Spleen (tissue), 7 donors: Measurements from ENCODE around the gene PIP5K1A.

Experiments
- CTCF ChIP-seq, 11 experiments: fragments of 200-600 bp in 7 of 11; fragments of 450-650 bp in 4 of 11; sonication (generic) in 4 of 11; IDR thresholded peaks in 8 of 11; conservative IDR thresholded peaks in 3 of 11; 1 replicate in 7 of 11; 2 replicates in 4 of 11; pipeline versions ENCODE4 v1.4.0 to v1.8.0; 2016 to 2021; ENCODE audit warnings: antibody characterized with exemption in 11 of 11, inconsistent platforms in 4 of 11, mild to moderate bottlenecking in 1 of 11
- POLR2A ChIP-seq, 3 donors: fragments of 450-650 bp; IDR thresholded peaks; one replicate each; pipeline ENCODE4 v1.5.1; 2017; ENCODE audit warnings: antibody characterized with exemption in 3 of 3, mild to moderate bottlenecking in 1 of 3
- POLR2AphosphoS5 ChIP-seq, 3 donors: sonication (generic); formaldehyde crosslinking; IDR thresholded peaks; one replicate each; pipeline ENCODE4 v1.5.1; 2017; ENCODE audit warnings: antibody characterized with exemption in 3 of 3
- donor health status: DM: no; HTN: no; CAD: no; lungs with moderate emphysema.
- donor health status: DM: no; HTN: no; CAD: no.
- donor health status: DM: no; HTN: no; CAD: no.

GRCh38 chr1:151221616-151222015 lies 23.3 kb downstream of the PIP5K1A start:
- TF ChIP-seq POLR2AphosphoS5 (IDR thresholded peaks at IDR 0.05) (no peak), POLR2A (IDR thresholded peaks at IDR 0.05) (no peak), CTCF (IDR thresholded peaks at IDR 0.05 in 8 of 11, conservative IDR thresholded peaks at IDR 0.05 in 3 of 11) (no peak)
